ENCODE results near the gene SOX14.

Gene SOX14

GRCh38 chr3:137738710-137739109 is 25.4 kb upstream of the SOX14 start:
- DNase-seq, result no peak
- no peaks in the 10 kb centered on the region for H3K79me2 ChIP-seq (ENCODE audit: insufficient read depth, low read length)
- H3K27me3 ChIP-seq (ENCODE audit: insufficient read depth, low read length, poor library complexity), result no peaks in the 10 kb centered on the region

GRCh38 chr3:137743608-137744007 is 20.5 kb upstream of the SOX14 start:
- Histone ChIP-seq H3K36me3 (ENCODE audit: insufficient read depth, low read length) (no peaks in the 10 kb centered on the region), H3K9me3 (ENCODE audit: insufficient read depth, low read length, severe bottlenecking) (no peaks in the 10 kb centered on the region), H3K9ac (ENCODE audit: low read depth, low read length) (no peak overlapping the region), H3K4me1 (ENCODE audit: insufficient read depth, low read length) (no peaks in the 10 kb centered on the region), H3K79me2 (ENCODE audit: insufficient read depth, low read length) (no peaks in the 10 kb centered on the region), H2AFZ (ENCODE audit: low read depth, low read length) (no peak overlapping the region), H3K27me3 (ENCODE audit: insufficient read depth, low read length, poor library complexity) (no peaks in the 10 kb centered on the region), H3K4me2 (ENCODE audit: insufficient read depth, low read length) (no peak overlapping the region), H4K20me1 (ENCODE audit: insufficient read depth, low read length) (no peaks in the 10 kb centered on the region), H3K4me3 (ENCODE audit: low read depth in 1 of 2, low read length in 2 of 2) (no peak overlapping the region), H3K27ac (ENCODE audit: low read length) (no peak overlapping the region)
- DNase-seq (no peak), ATAC-seq (ENCODE audit: insufficient read depth, low read depth) (no peak)
- TF ChIP-seq EZH2 (IDR thresholded peaks at IDR 0.05; ENCODE audit: borderline replicate concordance, low read depth, low read length, severe bottlenecking) (no peak), CTCF (IDR thresholded peaks at IDR 0.05; ENCODE audit: borderline replicate concordance, extremely low read depth, low read length, poor library complexity, severe bottlenecking) (no peak)

More at GRCh38 chr3:137738710-137739109, 25.4 kb upstream of the SOX14 start:
- Histone ChIP-seq H3K4me2 (ENCODE audit: insufficient read depth, low read length) (no peak overlapping the region), H3K27ac (ENCODE audit: low read length) (no peak overlapping the region), H3K4me3 (ENCODE audit: low read depth in 1 of 2, low read length in 2 of 2) (no peak overlapping the region), H3K4me1 (ENCODE audit: insufficient read depth, low read length) (no peaks in the 10 kb centered on the region), H2AFZ (ENCODE audit: low read depth, low read length) (no peak overlapping the region), H4K20me1 (ENCODE audit: insufficient read depth, low read length) (no peaks in the 10 kb centered on the region), H3K9ac (ENCODE audit: low read depth, low read length) (no peak overlapping the region), H3K36me3 (ENCODE audit: insufficient read depth, low read length) (no peaks in the 10 kb centered on the region), H3K9me3 (ENCODE audit: insufficient read depth, low read length, severe bottlenecking) (peaks cover 22% of the 10 kb centered on the region)
- ATAC-seq (ENCODE audit: insufficient read depth, low read depth), result no peak
- no peak for TF ChIP-seq EZH2 (IDR thresholded peaks at IDR 0.05; ENCODE audit: borderline replicate concordance, low read depth, low read length, severe bottlenecking)

- Histone ChIP-seq H3K4me2 (ENCODE audit: insufficient read depth, low read length) (no peak overlapping the region), H3K4me1 (ENCODE audit: insufficient read depth, low read length) (no peaks in the 10 kb centered on the region), H3K36me3 (ENCODE audit: insufficient read depth, low read length) (no peaks in the 10 kb centered on the region), H3K9ac (ENCODE audit: low read depth, low read length) (no peak overlapping the region), H3K27me3 (ENCODE audit: insufficient read depth, low read length, poor library complexity) (no peaks in the 10 kb centered on the region), H4K20me1 (ENCODE audit: insufficient read depth, low read length) (no peaks in the 10 kb centered on the region), H2AFZ (ENCODE audit: low read depth, low read length) (no peak overlapping the region), H3K27ac (ENCODE audit: low read length) (no peak overlapping the region), H3K4me3 (ENCODE audit: low read depth in 1 of 2, low read length in 2 of 2) (no peak overlapping the region), H3K9me3 (ENCODE audit: insufficient read depth, low read length, severe bottlenecking) (no peaks in the 10 kb centered on the region), H3K79me2 (ENCODE audit: insufficient read depth, low read length) (no peaks in the 10 kb centered on the region)
- ATAC-seq (ENCODE audit: insufficient read depth, low read depth), result no peak
- no peak for DNase-seq
- TF ChIP-seq EZH2 (IDR thresholded peaks at IDR 0.05; ENCODE audit: borderline replicate concordance, low read depth, low read length, severe bottlenecking) (no peak), CTCF (IDR thresholded peaks at IDR 0.05; ENCODE audit: borderline replicate concordance, extremely low read depth, low read length, poor library complexity, severe bottlenecking) (no peak)
Observed at GRCh38 chr3:137746808-137747207, 17.3 kb upstream of the SOX14 start.

- H3K9ac ChIP-seq (ENCODE audit: low read depth, low read length), result no peak overlapping the region
- no peaks in the 10 kb centered on the region for H4K20me1 ChIP-seq (ENCODE audit: insufficient read depth, low read length)
- no peaks in the 10 kb centered on the region for H3K4me1 ChIP-seq (ENCODE audit: insufficient read depth, low read length)
- H2AFZ ChIP-seq (ENCODE audit: low read depth, low read length), result no peak overlapping the region
- no peak for DNase-seq
- no peak overlapping the region for H3K4me2 ChIP-seq (ENCODE audit: insufficient read depth, low read length)
- ATAC-seq (ENCODE audit: insufficient read depth, low read depth), result no peak
- TF ChIP-seq EZH2 (IDR thresholded peaks at IDR 0.05; ENCODE audit: borderline replicate concordance, low read depth, low read length, severe bottlenecking) (no peak), CTCF (IDR thresholded peaks at IDR 0.05; ENCODE audit: borderline replicate concordance, extremely low read depth, low read length, poor library complexity, severe bottlenecking) (no peak)
- H3K4me3 ChIP-seq (ENCODE audit: low read depth in 1 of 2, low read length in 2 of 2), result no peak overlapping the region
- H3K27me3 ChIP-seq (ENCODE audit: insufficient read depth, low read length, poor library complexity), result no peaks in the 10 kb centered on the region
- H3K9me3 ChIP-seq (ENCODE audit: insufficient read depth, low read length, severe bottlenecking), result no peaks in the 10 kb centered on the region
- H3K79me2 ChIP-seq (ENCODE audit: insufficient read depth, low read length), result no peaks in the 10 kb centered on the region
- H3K36me3 ChIP-seq (ENCODE audit: insufficient read depth, low read length), result no peaks in the 10 kb centered on the region
- H3K27ac ChIP-seq (ENCODE audit: low read length), result no peak overlapping the region
Observed at GRCh38 chr3:137759505-137759904, 4.6 kb upstream of the SOX14 start.
